ENCODE results near the gene TXNDC11.

The TXNDC11 gene

DNA sequence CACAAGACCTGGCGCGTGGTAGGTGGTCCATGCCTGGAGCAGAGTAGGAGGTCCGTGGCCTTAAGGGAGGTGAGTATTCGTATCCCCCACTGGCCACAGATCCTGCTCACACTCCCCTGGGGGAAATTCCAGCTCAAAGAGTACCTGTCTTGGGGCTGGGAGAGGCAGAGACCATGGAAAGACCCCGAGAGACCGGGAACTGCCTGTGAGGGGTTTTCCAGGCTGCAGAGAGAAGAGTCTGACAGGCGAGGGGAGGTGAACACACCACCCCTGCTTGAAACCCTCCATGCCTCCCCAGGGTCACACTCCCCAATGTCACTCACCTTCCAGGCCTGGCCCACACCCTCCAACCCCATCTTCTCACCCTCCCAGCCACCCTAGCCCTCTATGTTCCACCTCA lies 87.0 kb downstream of the TXNDC11 start:
- DNase-seq (ENCODE audit: low read depth) = no peak

DNA sequence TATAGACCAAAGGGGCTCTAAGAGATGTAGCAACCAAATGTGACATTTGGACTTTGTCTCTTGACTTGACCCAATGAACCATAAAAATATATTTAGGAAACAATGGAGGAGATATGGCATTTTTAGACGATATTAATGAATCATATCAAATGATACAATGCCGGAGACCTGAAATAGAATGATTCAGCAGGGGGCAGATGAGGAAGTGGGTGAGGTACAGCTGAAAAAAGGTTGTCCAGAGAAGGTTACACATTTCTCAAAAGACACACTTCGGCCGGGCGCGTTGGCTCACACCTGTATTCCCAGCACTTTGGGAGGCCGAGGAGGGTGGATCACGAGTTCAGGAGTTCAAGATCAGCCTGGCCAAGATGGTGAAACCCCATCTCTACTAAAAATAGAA lies 90.9 kb downstream of the TXNDC11 start:
- no peak for DNase-seq (ENCODE audit: low read depth)

DNA sequence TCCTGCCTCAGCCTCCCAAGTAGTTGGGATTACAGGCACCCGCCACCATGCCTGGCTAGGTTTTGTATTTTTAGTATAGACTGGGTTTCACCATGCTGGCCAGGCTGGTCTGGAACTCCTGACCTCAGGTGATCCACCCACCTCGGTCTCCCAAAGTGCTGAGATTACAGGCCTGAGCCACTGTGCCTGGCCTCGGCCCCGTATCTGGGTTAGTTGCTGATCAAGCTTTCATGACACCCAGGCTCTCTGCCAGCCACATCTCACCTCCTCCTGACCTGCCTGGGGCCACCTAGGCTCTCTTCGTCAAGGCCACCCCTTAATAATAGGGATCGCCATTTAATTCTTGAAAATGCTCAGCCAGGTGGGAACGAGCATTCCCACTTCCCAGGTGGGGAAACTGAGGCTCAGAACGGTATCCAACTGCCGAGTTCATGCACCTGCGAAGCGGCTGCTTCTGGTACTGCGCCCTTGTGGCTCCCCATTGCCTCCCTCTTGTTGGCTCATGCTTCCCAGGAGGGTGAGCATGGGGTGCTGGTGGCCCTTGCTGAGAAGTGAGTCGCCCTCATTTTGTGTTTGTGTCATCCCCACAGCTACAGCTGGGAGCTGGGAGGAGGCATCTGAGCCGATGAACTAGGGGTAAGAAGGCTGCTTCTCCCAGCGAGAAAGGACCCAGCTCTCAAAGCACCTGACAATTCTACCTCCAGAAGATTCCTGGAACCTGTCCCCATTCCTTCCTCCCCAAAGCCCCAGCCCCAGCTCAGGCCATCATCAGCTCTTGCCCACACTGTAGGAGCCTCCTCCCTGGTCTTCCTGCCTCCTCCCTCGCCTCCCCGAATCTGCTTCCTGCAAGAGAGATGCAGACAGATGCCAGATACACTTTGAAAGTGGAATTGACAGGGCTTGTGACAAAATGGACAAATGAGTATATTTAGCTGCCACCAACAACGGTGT lies 91.7 kb downstream of the TXNDC11 start:
- DNase-seq (ENCODE audit: low read depth) = no peak

DNA sequence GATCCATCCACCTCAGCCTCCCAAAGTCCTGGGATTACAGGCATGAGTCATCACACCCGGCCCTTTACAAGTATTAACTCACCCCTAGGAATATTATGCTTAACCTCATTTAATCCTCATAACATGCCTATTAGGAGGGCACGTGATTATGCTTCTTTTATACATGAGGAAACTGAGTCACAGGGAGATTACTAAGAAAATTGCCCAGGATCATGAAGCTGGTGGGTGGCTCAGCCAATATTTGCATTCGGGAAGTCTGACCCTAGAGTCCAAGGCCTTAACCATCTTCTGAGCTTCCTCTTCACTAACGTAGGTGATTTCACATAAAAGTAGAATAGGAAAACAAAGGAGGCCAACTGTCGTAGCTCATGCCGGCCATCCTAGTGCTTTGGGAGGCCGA lies 93.4 kb downstream of the TXNDC11 start:
- DNase-seq (ENCODE audit: low read depth) = no peak

DNA sequence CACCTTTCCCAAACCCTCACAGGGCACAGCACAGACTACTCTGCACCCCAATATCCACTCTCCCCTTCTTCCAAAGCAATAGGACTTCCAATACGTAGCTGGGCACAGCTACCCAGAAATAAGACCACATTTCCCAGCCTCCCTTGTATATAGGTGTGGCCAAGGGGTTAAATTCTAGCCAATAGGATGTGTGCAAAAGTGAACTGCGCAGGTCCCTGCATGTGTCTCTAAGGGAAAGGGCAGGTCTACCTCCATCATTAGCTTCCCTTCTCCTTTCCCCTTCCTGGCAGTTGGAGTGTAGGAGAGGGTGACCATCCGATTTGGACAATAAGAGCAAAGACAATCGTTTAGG lies 99.9 kb downstream of the TXNDC11 start:
- no peak for DNase-seq (ENCODE audit: low read depth)

DNA sequence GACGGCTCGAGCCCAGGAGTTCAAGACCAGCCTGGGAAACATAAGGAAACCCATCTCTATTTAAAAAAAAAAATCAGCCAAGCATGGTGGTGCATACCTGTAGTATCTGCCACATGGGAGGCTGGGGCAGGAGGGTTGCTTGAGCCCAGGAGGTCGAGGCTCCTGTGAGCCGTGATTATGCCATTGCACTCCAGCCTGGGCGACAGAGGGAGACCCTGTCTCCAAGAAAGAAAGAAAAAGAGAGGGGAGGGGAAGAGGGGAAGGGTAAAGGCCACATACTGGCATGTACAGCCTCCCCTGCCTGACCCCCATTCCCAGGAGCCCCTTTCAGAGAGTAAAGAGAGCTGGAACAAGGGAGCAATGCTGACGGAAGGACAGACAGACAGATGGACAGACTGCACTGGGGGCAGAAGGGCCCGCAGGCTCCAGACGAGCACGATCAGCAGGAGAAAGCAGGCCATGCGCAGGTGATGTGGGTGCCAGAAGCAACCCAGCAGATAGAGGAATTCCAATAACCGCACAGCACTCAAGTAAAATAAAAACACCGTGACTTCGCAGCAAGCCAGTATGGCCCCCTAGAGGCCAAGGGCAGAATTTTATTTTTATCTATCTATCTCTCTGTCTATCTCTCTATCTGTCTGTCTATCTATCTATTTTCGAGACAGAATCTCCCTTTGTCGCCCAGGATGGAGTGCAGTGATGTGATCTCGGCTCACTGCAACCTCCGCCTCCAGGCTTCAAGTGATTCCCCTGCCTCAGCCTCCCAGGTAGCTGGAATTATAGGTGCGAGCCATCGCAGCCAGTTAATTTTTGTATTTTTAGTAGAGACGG lies 101.5 kb downstream of the TXNDC11 start:
- no peak for DNase-seq (ENCODE audit: low read depth)

DNA sequence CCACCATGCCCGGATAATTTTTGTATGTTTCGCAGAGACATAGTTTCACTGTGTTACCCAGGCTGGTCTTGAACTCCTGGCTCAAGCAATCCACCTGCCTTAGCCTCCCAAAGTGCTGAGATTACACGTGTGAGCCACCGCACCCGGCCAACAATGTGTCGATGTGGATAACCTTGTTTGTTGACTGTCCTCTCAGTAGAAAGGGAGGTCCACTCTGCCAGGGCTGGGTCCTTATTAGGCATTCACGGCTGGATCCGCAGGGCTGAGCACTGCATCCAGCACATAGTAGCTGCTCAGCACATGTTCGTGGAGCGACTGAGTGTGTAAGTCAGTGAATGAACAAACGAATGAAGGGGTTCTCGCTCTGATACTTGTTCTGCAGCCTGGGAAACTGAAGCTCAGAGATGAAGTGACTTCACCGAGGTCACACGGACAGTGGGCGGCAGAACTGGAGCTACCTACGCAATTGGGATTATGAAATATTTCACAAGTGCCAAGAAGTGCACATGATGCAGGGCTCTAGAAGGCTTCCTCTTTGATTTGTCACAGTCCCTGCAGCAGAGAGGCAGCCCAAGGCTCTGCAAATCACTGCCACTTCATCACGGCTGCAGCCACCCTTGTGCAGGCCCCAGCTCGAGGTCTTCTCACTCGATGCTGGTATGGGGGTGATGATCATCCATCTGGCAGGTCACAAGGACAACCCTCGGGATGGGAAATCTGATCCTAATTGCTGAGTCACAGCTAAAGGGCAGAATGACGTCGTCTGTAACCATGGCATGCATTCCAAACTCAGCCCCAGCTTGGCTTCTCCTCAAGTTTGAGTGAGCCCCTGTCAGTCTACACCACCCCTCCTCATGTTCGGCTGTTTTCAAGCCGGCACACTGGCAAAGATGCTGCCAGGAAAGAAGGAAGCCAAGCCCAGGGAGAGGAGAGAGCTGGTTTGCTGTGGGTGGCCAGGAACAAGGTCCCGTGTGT lies 102.4 kb downstream of the TXNDC11 start:
- DNase-seq (ENCODE audit: low read depth) = no peak

DNA sequence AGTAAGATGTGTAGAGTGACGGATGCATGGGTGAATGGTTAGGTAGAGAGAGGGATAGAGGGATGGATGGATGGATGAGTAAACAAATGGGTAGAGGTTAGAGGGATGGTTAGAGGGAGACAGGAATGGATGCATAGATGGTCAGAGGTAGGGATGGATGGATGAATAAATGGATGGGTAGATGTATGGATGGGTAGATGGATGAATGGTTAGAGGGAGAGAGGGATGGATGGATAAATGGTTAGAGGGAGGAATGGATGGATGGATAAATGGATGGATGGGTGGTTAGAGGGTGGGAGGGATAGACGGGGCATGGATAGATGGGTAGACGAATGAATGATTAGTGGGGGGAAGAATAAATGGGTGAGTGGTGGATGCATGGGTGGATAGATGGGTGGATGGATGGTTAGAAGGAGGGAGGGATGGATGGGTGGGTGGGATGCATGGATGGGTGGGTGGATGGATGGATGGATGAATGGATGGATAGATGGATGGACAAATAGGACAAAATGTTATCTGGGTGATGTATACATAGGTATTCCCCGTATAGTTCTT lies 103.6 kb downstream of the TXNDC11 start:
- DNase-seq (ENCODE audit: low read depth) = no peak

DNA sequence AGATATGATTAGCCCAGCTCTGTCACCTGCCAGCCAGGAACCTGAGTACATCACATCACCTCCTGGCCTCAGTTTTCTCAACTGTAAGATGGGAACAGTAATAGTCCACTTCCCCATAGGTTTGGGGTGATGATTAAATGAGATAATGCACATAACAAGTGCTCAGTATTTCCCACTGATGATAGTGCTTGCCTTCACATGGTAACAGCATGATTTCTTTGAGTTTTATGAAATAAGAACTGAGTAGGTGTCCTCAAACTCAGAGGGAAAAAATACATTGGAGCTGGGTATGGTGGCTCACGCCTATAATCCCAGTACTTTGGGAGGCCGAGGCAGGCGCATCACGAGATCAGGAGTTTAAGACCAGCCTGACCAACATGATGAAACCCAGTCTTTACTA lies 104.5 kb downstream of the TXNDC11 start:
- no peak for DNase-seq (ENCODE audit: low read depth)

DNA sequence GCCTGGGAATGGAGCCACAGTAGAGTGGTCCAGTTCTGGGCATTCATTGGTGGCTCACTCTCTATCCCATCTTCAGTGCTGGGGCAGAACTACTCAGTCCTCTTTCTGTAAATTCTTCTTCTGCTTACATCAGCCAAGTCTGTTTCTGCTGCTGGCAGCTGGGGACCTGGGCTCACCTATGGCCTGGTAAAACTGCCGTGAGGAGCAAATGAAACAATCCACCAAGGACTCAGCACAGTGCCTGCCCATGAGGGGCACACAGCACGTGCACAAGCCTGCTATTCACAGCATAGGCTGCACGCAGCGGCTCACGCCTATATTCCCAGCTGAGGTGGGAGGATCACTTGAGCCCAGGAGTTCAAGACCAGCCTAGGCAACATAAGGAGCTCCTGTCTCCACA lies 105.3 kb downstream of the TXNDC11 start:
- DNase-seq (ENCODE audit: low read depth) = no peak

DNA sequence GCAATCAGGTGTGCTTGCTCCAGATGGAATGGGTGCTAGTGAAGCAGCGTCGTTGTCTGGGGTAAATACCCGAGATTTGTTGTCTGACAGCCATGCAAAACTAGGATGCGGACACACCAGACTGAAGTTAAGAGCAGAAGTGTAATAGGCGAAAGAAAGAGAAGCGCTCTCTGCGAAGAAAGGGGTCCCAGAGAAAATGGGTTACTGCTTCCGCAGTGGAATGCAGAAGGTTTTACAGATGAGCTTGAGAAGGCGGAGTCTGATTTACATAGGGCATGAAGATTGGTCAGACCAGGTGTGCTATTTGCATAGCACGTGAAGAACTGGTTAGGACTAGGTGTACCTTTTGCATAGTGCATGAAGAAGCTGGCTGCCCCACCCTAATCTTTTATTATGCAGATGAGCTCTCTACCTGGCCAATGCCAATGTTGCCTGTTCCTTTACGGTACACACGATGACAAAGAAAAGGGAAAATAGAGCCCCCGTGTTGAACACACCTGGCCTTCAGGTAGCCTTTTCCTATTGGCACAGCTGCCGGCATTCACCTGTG lies 106.4 kb downstream of the TXNDC11 start:
- DNase-seq (ENCODE audit: low read depth) = no peak

DNA sequence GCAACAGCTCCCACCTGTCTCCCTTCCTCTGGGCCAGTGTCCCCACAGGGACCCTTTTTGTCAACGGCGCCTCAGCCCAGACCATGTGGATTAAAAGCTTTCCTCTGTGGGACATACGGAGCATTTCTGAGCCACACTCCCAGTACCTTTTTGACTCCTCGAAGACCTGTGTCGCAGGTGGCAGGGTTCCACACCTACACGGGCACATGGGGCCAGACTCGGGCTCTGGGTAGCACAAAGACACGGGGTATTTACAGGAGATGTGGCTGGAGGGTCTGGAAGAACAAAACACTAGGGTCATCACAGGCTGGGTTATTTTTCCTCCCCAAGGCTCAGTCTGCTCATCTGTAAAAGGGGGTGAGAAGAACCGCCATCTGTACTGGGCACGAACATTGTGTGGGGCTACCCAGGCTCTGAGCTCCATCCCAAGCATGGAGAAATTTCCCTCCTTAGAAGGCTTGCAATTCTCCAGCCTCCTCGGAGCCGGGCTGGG lies 106.9 kb downstream of the TXNDC11 start:
- DNase-seq (ENCODE audit: low read depth) = no peak

DNA sequence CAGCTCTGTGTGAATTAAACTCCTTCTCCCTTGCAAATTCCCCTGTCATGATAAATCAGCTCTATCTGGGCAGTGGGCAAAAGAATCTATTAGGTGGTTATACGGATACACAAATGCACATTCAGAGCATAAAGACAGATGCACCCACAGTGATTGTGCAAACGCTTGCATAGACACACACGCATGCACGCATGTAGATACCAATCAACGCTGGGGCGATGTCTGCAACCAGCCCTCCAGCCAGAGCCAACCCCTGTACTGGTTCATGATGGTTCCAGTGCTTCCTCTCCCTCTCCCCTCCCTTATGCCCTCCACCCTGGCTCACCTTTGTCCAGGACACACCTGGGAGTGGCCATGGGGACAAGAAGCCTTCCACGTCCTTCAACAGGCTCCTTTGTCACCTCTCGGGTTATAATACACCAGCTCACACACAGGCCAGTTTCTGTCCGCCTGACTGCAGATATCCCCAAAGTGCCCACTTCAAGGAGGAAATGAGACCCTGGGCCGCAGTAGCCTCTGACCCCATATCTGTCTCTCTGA lies 107.5 kb downstream of the TXNDC11 start:
- no peak for DNase-seq (ENCODE audit: low read depth)

DNA sequence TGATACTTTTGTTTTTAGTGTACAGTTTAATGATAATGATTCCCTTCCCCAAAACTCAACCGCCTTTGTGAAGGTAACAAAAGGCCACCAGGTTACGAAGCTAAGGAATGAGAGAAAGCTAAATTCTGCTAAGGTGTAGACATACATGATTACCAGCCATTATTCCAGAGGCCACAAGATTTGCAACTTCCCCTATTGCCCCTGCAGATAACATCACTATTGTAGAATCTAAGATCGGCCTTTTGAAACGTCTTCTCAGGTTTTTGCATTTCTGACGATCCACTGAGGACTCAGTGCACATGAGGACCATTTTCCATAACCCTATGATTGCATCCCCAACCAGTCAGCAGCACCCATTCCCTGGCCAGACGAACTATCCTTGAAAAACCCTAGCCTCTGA lies 108.3 kb downstream of the TXNDC11 start:
- DNase-seq (ENCODE audit: low read depth) = no peak

DNA sequence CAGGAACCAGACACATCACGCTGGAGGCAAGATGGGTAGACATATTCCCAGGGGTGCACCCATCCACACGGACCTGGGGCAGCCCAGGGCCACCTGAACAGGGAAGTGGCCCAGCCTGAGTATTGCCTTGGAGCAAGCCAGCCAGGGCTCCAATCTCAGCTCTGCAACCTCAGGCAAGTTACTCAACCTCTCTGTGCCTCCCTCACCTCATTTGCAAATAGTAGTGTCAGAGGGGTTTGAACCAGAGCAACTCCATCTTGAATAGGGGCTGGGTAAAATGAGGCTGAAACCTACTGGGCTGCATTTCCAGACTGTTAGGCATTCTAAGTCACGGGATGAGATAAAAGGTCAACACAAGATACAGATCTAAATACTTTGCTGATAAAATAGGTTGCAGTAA lies 109.5 kb downstream of the TXNDC11 start:
- DNase-seq (ENCODE audit: low read depth) = no peak

DNA sequence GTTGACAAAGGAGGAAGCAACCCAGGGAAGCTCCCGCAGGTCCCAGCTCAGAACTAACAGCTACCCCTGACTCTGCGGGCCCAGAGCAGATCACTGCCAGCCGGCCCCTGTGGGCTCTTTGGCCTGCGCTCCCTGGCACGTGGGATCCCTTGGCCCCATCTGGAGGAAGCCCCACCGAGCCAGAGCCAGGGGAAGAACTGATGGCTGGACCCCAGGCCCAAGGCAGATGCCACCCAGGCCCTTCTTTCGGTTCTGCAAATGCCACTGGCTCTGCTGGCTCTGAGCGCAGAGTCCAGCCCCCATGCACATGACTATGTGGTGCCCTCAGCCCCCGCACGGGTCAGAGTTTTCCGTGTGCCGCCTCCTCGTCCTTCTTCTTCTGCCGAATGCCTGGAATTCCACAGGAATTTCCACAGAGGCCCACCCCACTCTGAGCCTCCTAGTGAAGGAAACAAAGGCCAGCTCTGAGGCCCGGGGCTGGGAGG lies 110.2 kb downstream of the TXNDC11 start:
- no peak for DNase-seq (ENCODE audit: low read depth)

DNA sequence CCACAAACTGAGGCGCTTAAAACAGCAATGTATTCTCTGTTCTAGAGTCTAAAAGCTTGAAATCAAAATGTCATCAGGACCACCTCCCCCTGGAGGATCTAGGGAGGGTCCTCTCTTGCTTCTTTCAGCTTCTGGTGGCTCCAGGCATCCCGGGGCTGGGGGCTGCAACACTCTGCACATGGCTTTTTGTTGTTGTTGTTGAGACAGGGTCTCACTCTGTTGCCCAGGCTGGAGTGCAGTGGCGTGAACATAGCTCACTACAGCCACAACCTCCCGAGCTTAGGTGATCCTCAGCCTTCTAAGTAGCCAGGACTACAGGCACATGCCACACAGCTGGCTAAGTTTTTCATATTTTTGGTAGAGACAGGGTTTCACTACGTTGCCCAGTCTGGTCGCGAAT lies 111.4 kb downstream of the TXNDC11 start:
- no peak for DNase-seq (ENCODE audit: low read depth)

DNA sequence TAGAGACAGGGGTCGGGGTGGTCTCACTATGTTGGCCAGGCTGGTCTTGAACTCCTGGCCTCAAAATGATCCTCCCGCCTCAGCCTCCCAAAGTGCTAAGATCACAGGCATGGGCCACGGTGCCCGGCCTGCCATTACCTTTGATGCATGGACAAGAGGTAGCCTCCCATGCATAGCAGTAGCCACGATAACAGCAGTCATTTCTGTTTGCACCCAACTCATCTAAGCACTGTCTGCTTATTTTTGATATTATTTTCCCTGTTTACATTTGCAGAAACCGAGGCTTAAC lies 111.9 kb downstream of the TXNDC11 start:
- DNase-seq (ENCODE audit: low read depth) = no peak

DNA sequence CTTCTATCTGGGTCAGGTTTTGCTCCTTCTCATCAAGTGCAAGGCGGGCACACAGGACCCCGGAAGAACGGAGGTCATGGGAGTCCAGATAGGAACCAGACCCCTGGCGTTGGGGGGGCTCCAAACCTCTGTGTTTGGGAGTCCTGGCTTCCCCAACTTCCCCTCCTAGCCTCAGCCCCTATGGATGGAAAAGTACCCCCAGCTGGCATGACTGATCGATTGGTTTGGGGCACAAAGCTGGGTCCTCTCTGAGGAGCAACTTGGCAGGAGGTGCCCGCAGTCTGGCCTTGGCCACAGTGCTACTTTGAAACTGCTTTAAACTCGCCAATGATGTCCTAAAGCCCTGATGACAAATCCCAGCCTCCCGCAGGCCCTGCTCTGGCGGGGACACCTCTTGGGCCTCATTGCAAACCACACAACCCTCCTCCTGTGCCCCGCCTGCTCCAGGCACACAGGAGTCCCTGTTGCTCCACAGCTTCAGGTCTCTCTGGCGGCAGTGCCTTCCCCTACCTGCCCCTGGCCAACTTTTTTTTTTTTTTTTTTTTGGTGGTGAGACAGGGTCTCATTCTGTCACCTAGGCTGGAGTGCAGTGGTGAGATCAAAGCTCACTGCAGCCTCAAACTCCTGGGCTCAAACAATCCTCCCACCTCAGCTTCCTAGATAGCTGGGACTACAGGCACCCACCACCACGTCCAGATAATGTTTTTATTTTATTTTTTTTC lies 112.5 kb downstream of the TXNDC11 start:
- DNase-seq (ENCODE audit: low read depth) = no peak
